Endothelial cell of umbilical vein (primary cell): ENCODE data around the gene WDR26. TPM values are rescaled to one million over a fixed set of nuclear protein-coding genes. Genes with fewer than 3 reads are reported as not detected.

Source experiments
- BruUV-seq: library from RNA; stranded (reverse); fragments of 400-500 nt; replicated peaks from 2 replicates; lab custom pipeline; 2021; lab: Mats Ljungman, UMichigan
- CTCF ChIA-PET: fragments of 300-600, 350-600 bp; sonication (Branson Sonifier 250); formaldehyde crosslinking; loops from one replicate; lab custom pipeline; 2021; ENCODE audit warnings: antibody characterized with exemption, inconsistent platforms; lab: Charles Lee
- POLR2A ChIA-PET: fragments of 300-600, 350-600 bp; sonication (Branson Sonifier 250); formaldehyde crosslinking; loops from one replicate; lab custom pipeline; 2021; ENCODE audit warnings: antibody characterized with exemption, inconsistent platforms; lab: Charles Lee
- DNase-seq: peaks from one replicate; pipeline ENCODE4 v3.0.0-alpha.2; 2011; ENCODE audit warnings: low read depth, low spot score
- FAIRE-seq: peaks from 2 replicates; lab custom pipeline; 2011; peaks lifted over from hg19 to GRCh38; lab: Jason Lieb, UNC
- H2AFZ ChIP-seq: 2 replicates; pipeline ENCODE4 v1.6.0; 2012; ENCODE audit warnings: low read depth, low read length, control low read depth, inconsistent platforms
- H3K27ac ChIP-seq: 2 replicates; pipeline ENCODE4 v1.5.1; 2011; ENCODE audit warnings: low read depth, mild to moderate bottlenecking, control low read depth, low read length, moderate library complexity; ENCODE audit not compliant: insufficient read depth
- H3K27me3 ChIP-seq, 2 experiments: 2 replicates each; pipeline versions ENCODE4 v1.6.0 to v1.6.1; 2011; ENCODE audit warnings: low read length in 2 of 2, mixed read lengths in 1 of 2; ENCODE audit not compliant: control insufficient read depth in 2 of 2, insufficient read depth in 2 of 2
- H3K36me3 ChIP-seq, 2 experiments: 2 replicates in 1 of 2; 3 replicates in 1 of 2; pipeline ENCODE4 v1.5.1; 2011; ENCODE audit warnings: low read length in 2 of 2, mild to moderate bottlenecking in 1 of 2, moderate library complexity in 1 of 2; ENCODE audit not compliant: control insufficient read depth in 2 of 2, insufficient read depth in 2 of 2; ENCODE audit errors: extremely low read depth in 1 of 2
- H3K4me1 ChIP-seq: 3 replicates; pipeline ENCODE4 v1.5.1; 2011; ENCODE audit warnings: mild to moderate bottlenecking, low read length; ENCODE audit not compliant: control insufficient read depth, insufficient read depth; ENCODE audit errors: extremely low read depth
- H3K4me2 ChIP-seq: 2 replicates; pipeline ENCODE4 v1.6.1; 2011; ENCODE audit warnings: low read length, control low read depth, mixed read lengths; ENCODE audit not compliant: insufficient read depth
- H3K4me3 ChIP-seq, 3 experiments: fragments of 200-600 bp in 1 of 3; sonication (generic), shearing (Covaris generic) in 1 of 3; replicated peaks in 1 of 3; 2 replicates each; pipeline ENCODE4 v1.5.1; 2011 to 2016; ENCODE audit warnings: control low read depth in 3 of 3, low read length in 3 of 3, mild to moderate bottlenecking in 2 of 3, inconsistent platforms in 1 of 3, low read depth in 1 of 3, moderate library complexity in 1 of 3; ENCODE audit not compliant: insufficient read depth in 1 of 3
- H3K79me2 ChIP-seq: 2 replicates; pipeline ENCODE4 v1.6.0; 2012; ENCODE audit warnings: low read length, inconsistent platforms; ENCODE audit not compliant: control insufficient read depth, insufficient read depth
- H3K9ac ChIP-seq: replicated peaks from 2 replicates; pipeline ENCODE3; 2011; ENCODE audit warnings: low read length, control low read depth; ENCODE audit not compliant: insufficient read depth; ENCODE audit errors: extremely low read depth
- H3K9me1 ChIP-seq: replicated peaks from 3 replicates; pipeline ENCODE4 v1.6.0; 2011; ENCODE audit warnings: mild to moderate bottlenecking, low read length; ENCODE audit not compliant: control insufficient read depth, insufficient read depth; ENCODE audit errors: extremely low read depth
- H3K9me3 ChIP-seq: replicated peaks from 2 replicates; pipeline ENCODE4 v1.5.1; 2012; ENCODE audit warnings: low read length, inconsistent platforms; ENCODE audit not compliant: control insufficient read depth, insufficient read depth
- H4K20me1 ChIP-seq: replicated peaks from 2 replicates; pipeline ENCODE3; 2011; ENCODE audit warnings: mild to moderate bottlenecking, low read length; ENCODE audit not compliant: control insufficient read depth, insufficient read depth; ENCODE audit errors: extremely low read depth
- EZH2 ChIP-seq: IDR thresholded peaks from 2 replicates; pipeline ENCODE4 v1.6.1; 2012; ENCODE audit warnings: borderline replicate concordance, low read depth, mild to moderate bottlenecking, moderate library complexity, low read length, inconsistent platforms; ENCODE audit not compliant: severe bottlenecking
- FOS ChIP-seq: IDR thresholded peaks from 2 replicates; pipeline ENCODE4 v1.6.1; 2011; ENCODE audit warnings: mild to moderate bottlenecking, low read length, moderate library complexity, borderline replicate concordance; ENCODE audit not compliant: insufficient read depth
- GATA2 ChIP-seq: IDR thresholded peaks from 2 replicates; pipeline ENCODE4 v1.7.0; 2011; ENCODE audit warnings: low read depth, mild to moderate bottlenecking, moderate library complexity, mixed read lengths, low read length; ENCODE audit not compliant: insufficient read length, insufficient read depth
- JUN ChIP-seq: IDR thresholded peaks from 2 replicates; pipeline ENCODE4 v1.6.1; 2011; ENCODE audit warnings: borderline replicate concordance, low read depth; ENCODE audit not compliant: insufficient read length, insufficient read depth
- MAX ChIP-seq: IDR thresholded peaks from 2 replicates; pipeline ENCODE4 v1.6.1; 2011; ENCODE audit not compliant: insufficient read depth, insufficient read length
- MYC ChIP-seq: IDR thresholded peaks from one replicate; pipeline ENCODE4 v1.6.1; 2011; ENCODE audit warnings: mild to moderate bottlenecking, low read depth, low read length
- POLR2AphosphoS5 ChIP-seq: IDR thresholded peaks from 2 replicates; pipeline ENCODE4 v1.6.1; 2012; ENCODE audit warnings: low read depth, mild to moderate bottlenecking, control low read depth, low read length, moderate library complexity; ENCODE audit not compliant: insufficient read depth
- dilution Hi-C: fragments of 300-500 bp; cut with MboI; formaldehyde crosslinking; loops from one replicate; pipeline ENCODE4 v1.15.0; 2019; ENCODE audit warnings: low sequenced_read_pairs; ENCODE audit not compliant: extremely low pct_ligation_motif_present
- intact Hi-C: fragments of 100-400 bp; cut with micrococcal nuclease; formaldehyde crosslinking; loops from one replicate; pipeline ENCODE4 v1.10.0; 2022
- polyA plus RNA-seq, 4 experiments: library from polyadenylated mRNA; depleted of rRNA in 3 of 4; stranded (reverse) in 3 of 4; unstranded in 1 of 4; fragments of >200 nt; gene quantifications; 2 replicates each; pipeline versions ENCODE4 v1.2.1 to v1.2.3, GENCODE V29; 2011 to 2012; ENCODE audit warnings: missing spikeins in 1 of 4
- total RNA-seq: library from RNA; stranded (reverse); gene quantifications from 2 replicates; pipeline ENCODE4 v1.2.3, GENCODE V29; 2021

WDR26 gene
- total and polyA plus RNA-seq, 2 donors (not counting 3 experiments of a cell fraction or from before 2014, with no cell fraction given) = 26.7 to 92.4 TPM

GRCh38 chr1:224432672-224433040 lies 1.9 kb downstream of the WDR26 start:
- peak overlapping the region; percentile 24 to 100 (median 88) for H3K4me3 ChIP-seq
- no peaks in the 10 kb centered on the region for H3K27me3 ChIP-seq
- H3K9me1 ChIP-seq = no peaks in the 10 kb centered on the region
- no peak for FAIRE-seq
- intact Hi-C loops = loop anchor here (1.0 to 5.0 kb wide), 4 partner anchors 24 to 725 kb away; partner anchors contain the start of gene CNIH4
- DNase-seq = peak; percentile 48
- TF ChIP-seq EZH2 (no peak), JUN (no peak), FOS (no peak), MAX (no peak), GATA2 (no peak), MYC (no peak), POLR2AphosphoS5 (no peak)
- ChIA-PET CTCF (interaction anchor here (0.5 to 7.4 kb wide), 5 partner anchors 16 to 694 kb away, joined by 3 to 92 read pairs (median 5); no protein-coding TSS in a partner anchor), POLR2A (interaction anchor here (1.5 kb wide), 2 partner anchors 24 to 66 kb away, joined by 4 to 6 read pairs; no protein-coding TSS in a partner anchor)
- H2AFZ ChIP-seq = no peak overlapping the region
- BruUV-seq = no TSS peak
- dilution Hi-C loops = no loop called here
- peaks cover 58% of the 10 kb centered on the region for H3K79me2 ChIP-seq
- peak overlapping the region; percentile 61 for H3K9ac ChIP-seq
- H3K27ac ChIP-seq = peak overlapping the region; percentile 21
- H3K9me3 ChIP-seq = no peaks in the 10 kb centered on the region
- H3K36me3 ChIP-seq = peaks cover 0 to 8% of the 10 kb centered on the region in 2 experiments
- peaks cover 46% of the 10 kb centered on the region for H3K4me1 ChIP-seq
- peak overlapping the region; percentile 97 for H3K4me2 ChIP-seq
- peaks cover 1% of the 10 kb centered on the region for H4K20me1 ChIP-seq
